SK-N-SH treated with all-trans-retinoic acid at 6 μM for 48 hours (cell line): Measurements from ENCODE around the gene TGIF1.

Experiments used
- ATAC-seq: fragments of 200-7000 bp; cut with Tn5 transposase; 3 replicates; pipeline ENCODE4 v1.9.1; 2020; ENCODE audit warnings: mild to moderate bottlenecking, moderate library complexity
- ARNTL ChIP-seq: fragments of 450-650 bp; formaldehyde crosslinking; IDR thresholded peaks from 2 replicates; pipeline ENCODE4 v1.5.0; 2020; ENCODE audit warnings: low read depth, mild to moderate bottlenecking, moderate library complexity, borderline replicate concordance
- BACH2 ChIP-seq: fragments of 250-450 bp; sonication (Bioruptor Pico); IDR thresholded peaks from 2 replicates; pipeline ENCODE4 v1.9.0; 2021; ENCODE audit warnings: mild to moderate bottlenecking, borderline replicate concordance
- CREB5 ChIP-seq: fragments of 250-450 bp; sonication (Bioruptor Pico); IDR thresholded peaks from 2 replicates; pipeline ENCODE4 v1.5.1; 2020; ENCODE audit warnings: low read depth, mild to moderate bottlenecking, moderate library complexity
- CSDC2 ChIP-seq: fragments of 250-450 bp; sonication (Bioruptor Pico); IDR thresholded peaks from 2 replicates; pipeline ENCODE4 v1.5.0; 2020; ENCODE audit warnings: mild to moderate bottlenecking, moderate library complexity
- ISL1 ChIP-seq: fragments of 250-450 bp; sonication (Bioruptor Pico); IDR thresholded peaks from 2 replicates; pipeline ENCODE4 v2.1.2; 2022; ENCODE audit warnings: mild to moderate bottlenecking, moderate library complexity
- PATZ1 ChIP-seq: fragments of 250-450 bp; sonication (Bioruptor Pico); IDR thresholded peaks from 2 replicates; pipeline ENCODE4 v1.8.0; 2020; ENCODE audit warnings: mild to moderate bottlenecking, moderate library complexity, borderline replicate concordance
- PPARA ChIP-seq: fragments of 250-450 bp; sonication (Bioruptor Pico); IDR thresholded peaks from 2 replicates; pipeline ENCODE4 v1.5.0; 2020; ENCODE audit warnings: mild to moderate bottlenecking, borderline replicate concordance
- RARB ChIP-seq: fragments of 250-450 bp; sonication (Bioruptor Pico); IDR thresholded peaks from 2 replicates; pipeline ENCODE4 v1.8.0; 2021; ENCODE audit warnings: mild to moderate bottlenecking, moderate library complexity
- SNAI2 ChIP-seq: fragments of 250-450 bp; sonication (Bioruptor Pico); IDR thresholded peaks from 2 replicates; pipeline ENCODE4 v1.5.0; 2020; ENCODE audit warnings: mild to moderate bottlenecking, moderate library complexity
- TCF4 ChIP-seq: fragments of 250-450 bp; sonication (Bioruptor Pico); IDR thresholded peaks from 2 replicates; pipeline ENCODE4 v1.8.0; 2021; ENCODE audit warnings: mild to moderate bottlenecking, moderate library complexity, borderline replicate concordance
- TOX ChIP-seq: fragments of 250-450 bp; sonication (Bioruptor Pico); IDR thresholded peaks from 2 replicates; pipeline ENCODE4 v1.8.0; 2021; ENCODE audit warnings: mild to moderate bottlenecking, moderate library complexity, borderline replicate concordance
- ZC3H10 ChIP-seq: fragments of 250-450 bp; sonication (Bioruptor Pico); IDR thresholded peaks from 2 replicates; pipeline ENCODE4 v1.5.1; 2021; ENCODE audit warnings: mild to moderate bottlenecking, moderate library complexity
- ZFP3 ChIP-seq: fragments of 250-450 bp; sonication (Bioruptor Pico); IDR thresholded peaks from 2 replicates; pipeline ENCODE4 v1.5.0; 2020; ENCODE audit warnings: mild to moderate bottlenecking, moderate library complexity
- ZFP30 ChIP-seq: fragments of 450-650 bp; formaldehyde crosslinking; IDR thresholded peaks from 2 replicates; pipeline ENCODE4 v1.5.0; 2022; ENCODE audit warnings: mild to moderate bottlenecking, moderate library complexity
- ZNF70 ChIP-seq: fragments of 450-650 bp; formaldehyde crosslinking; IDR thresholded peaks from 2 replicates; pipeline ENCODE4 v1.5.0; 2020; ENCODE audit warnings: mild to moderate bottlenecking, moderate library complexity
- ZNF8 ChIP-seq: fragments of 450-650 bp; formaldehyde crosslinking; IDR thresholded peaks from 2 replicates; pipeline ENCODE4 v1.5.0; 2020; ENCODE audit warnings: mild to moderate bottlenecking, moderate library complexity
- TF ChIP-seq, protein P1 (sequence below): fragments of 250-450 bp; sonication (Bioruptor Pico); IDR thresholded peaks from 2 replicates; pipeline ENCODE4 v1.8.0; 2021; ENCODE audit warnings: low read depth, mild to moderate bottlenecking, moderate library complexity, borderline replicate concordance
- TF ChIP-seq, protein P2 (sequence below): fragments of 250-450 bp; sonication (Bioruptor Pico); IDR thresholded peaks from 2 replicates; pipeline ENCODE4 v1.5.1; 2021; ENCODE audit warnings: mild to moderate bottlenecking, moderate library complexity
- TF ChIP-seq, protein P3 (sequence below): fragments of 250-450 bp; sonication (Bioruptor Pico); IDR thresholded peaks from 2 replicates; pipeline ENCODE4 v1.5.0; 2020; ENCODE audit warnings: mild to moderate bottlenecking, moderate library complexity

TGIF1 gene

DNA sequence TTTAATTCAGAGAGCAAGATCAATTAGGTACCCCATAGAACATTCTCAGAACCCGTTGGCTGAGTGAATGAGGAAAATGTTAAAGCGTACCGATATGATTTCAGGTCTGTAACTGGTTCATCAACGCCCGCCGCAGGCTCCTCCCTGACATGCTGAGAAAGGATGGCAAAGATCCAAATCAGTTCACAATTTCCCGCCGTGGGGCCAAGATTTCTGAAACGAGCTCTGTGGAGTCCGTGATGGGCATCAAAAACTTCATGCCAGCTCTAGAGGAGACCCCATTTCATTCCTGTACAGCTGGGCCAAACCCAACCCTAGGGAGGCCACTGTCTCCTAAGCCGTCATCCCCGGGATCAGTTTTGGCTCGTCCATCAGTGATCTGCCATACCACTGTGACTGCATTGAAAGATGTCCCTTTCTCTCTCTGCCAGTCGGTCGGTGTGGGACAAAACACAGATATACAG, 7.3 kb downstream of the TGIF1 start (continued):
- no peak for TF ChIP-seq CREB5 (CRISPR knock-in tag)
- no peak for TF ChIP-seq TCF4 (CRISPR knock-in tag)
- TF ChIP-seq ZFP30 (CRISPR knock-in tag), result no peak
- TF ChIP-seq ZNF8 (CRISPR knock-in tag), result no peak
- TF ChIP-seq, protein P1, sequence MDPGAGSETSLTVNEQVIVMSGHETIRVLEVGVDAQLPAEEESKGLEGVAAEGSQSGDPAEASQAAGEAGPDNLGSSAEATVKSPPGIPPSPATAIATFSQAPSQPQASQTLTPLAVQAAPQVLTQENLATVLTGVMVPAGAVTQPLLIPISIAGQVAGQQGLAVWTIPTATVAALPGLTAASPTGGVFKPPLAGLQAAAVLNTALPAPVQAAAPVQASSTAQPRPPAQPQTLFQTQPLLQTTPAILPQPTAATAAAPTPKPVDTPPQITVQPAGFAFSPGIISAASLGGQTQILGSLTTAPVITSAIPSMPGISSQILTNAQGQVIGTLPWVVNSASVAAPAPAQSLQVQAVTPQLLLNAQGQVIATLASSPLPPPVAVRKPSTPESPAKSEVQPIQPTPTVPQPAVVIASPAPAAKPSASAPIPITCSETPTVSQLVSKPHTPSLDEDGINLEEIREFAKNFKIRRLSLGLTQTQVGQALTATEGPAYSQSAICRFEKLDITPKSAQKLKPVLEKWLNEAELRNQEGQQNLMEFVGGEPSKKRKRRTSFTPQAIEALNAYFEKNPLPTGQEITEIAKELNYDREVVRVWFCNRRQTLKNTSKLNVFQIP (CRISPR knock-in tag), result no peak
- no peak for TF ChIP-seq SNAI2 (CRISPR knock-in tag)
- no peak for TF ChIP-seq RARB (CRISPR knock-in tag)
- TF ChIP-seq, all 23 proteins: peak for 0

DNA sequence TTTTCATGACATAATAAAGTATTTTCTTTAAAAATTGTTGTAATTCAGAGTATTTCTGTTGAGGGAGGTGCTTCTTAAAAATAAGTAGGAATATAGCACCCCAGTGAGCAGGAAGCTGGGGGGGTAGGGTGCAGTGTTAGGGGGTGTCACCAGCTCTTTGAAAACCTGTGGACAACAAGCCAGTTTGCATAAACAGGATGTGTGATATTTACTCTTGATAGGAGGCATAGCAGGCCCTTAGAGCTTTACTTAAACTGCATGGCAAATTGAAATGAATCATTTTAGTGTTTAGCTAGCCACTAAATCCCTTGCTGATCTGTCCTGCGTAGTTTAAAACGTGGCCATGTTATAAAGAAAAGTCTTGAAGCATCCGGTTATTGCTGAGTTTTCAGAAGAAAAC, 8.4 kb downstream of the TGIF1 start:
- TF ChIP-seq BACH2 (no peak), ARNTL (CRISPR knock-in tag) (no peak), ZC3H10 (CRISPR knock-in tag) (no peak), SNAI2 (CRISPR knock-in tag) (no peak), ZNF70 (CRISPR knock-in tag) (no peak), PPARA (no peak), CSDC2 (no peak), ZFP3 (CRISPR knock-in tag) (no peak), TOX (no peak), ZFP30 (CRISPR knock-in tag) (no peak), PATZ1 (CRISPR knock-in tag) (no peak), ISL1 (CRISPR knock-in tag) (no peak), ZNF8 (CRISPR knock-in tag) (no peak)
- TF ChIP-seq, protein P2, sequence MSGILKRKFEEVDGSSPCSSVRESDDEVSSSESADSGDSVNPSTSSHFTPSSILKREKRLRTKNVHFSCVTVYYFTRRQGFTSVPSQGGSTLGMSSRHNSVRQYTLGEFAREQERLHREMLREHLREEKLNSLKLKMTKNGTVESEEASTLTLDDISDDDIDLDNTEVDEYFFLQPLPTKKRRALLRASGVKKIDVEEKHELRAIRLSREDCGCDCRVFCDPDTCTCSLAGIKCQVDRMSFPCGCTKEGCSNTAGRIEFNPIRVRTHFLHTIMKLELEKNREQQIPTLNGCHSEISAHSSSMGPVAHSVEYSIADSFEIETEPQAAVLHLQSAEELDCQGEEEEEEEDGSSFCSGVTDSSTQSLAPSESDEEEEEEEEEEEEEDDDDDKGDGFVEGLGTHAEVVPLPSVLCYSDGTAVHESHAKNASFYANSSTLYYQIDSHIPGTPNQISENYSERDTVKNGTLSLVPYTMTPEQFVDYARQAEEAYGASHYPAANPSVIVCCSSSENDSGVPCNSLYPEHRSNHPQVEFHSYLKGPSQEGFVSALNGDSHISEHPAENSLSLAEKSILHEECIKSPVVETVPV (CRISPR knock-in tag), result no peak
- TF ChIP-seq, protein P1 (CRISPR knock-in tag), result no peak
- TF ChIP-seq, protein P3, sequence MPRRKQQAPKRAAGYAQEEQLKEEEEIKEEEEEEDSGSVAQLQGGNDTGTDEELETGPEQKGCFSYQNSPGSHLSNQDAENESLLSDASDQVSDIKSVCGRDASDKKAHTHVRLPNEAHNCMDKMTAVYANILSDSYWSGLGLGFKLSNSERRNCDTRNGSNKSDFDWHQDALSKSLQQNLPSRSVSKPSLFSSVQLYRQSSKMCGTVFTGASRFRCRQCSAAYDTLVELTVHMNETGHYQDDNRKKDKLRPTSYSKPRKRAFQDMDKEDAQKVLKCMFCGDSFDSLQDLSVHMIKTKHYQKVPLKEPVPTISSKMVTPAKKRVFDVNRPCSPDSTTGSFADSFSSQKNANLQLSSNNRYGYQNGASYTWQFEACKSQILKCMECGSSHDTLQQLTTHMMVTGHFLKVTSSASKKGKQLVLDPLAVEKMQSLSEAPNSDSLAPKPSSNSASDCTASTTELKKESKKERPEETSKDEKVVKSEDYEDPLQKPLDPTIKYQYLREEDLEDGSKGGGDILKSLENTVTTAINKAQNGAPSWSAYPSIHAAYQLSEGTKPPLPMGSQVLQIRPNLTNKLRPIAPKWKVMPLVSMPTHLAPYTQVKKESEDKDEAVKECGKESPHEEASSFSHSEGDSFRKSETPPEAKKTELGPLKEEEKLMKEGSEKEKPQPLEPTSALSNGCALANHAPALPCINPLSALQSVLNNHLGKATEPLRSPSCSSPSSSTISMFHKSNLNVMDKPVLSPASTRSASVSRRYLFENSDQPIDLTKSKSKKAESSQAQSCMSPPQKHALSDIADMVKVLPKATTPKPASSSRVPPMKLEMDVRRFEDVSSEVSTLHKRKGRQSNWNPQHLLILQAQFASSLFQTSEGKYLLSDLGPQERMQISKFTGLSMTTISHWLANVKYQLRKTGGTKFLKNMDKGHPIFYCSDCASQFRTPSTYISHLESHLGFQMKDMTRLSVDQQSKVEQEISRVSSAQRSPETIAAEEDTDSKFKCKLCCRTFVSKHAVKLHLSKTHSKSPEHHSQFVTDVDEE (CRISPR knock-in tag), result no peak
- ATAC-seq, result no peak
